HG03521 (cell line): ENCODE data around the gene ITGB1BP1.
A peak's percentile ranks its signal among the peaks of the same experiment; 100 is the strongest.

Source experiments
- ATAC-seq: cut with Tn5 transposase; IDR thresholded peaks from one replicate; pipeline ENCODE4 v1.9.1; 2021; ENCODE audit warnings: mild to moderate bottlenecking, moderate library complexity; ENCODE audit not compliant: unreplicated experiment

ITGB1BP1 gene, protein sequence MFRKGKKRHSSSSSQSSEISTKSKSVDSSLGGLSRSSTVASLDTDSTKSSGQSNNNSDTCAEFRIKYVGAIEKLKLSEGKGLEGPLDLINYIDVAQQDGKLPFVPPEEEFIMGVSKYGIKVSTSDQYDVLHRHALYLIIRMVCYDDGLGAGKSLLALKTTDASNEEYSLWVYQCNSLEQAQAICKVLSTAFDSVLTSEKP

GRCh38 chr2:9423100-9423921 is at the start of gene ITGB1BP1, which contains the start of gene CPSF3:
Gene ITGB1BP1 (minus strand): TSS chr2:9423528. CDS start chr2:9418697, 4,831 bp downstream.
Gene CPSF3 (plus strand): TSS chr2:9423654. CDS start chr2:9423774, 120 bp downstream.
- ATAC-seq, result peak; percentile 78

GRCh38 chr2:9472511-9472910 is 49.2 kb upstream of the ITGB1BP1 start:
- no peak for ATAC-seq

DNA sequence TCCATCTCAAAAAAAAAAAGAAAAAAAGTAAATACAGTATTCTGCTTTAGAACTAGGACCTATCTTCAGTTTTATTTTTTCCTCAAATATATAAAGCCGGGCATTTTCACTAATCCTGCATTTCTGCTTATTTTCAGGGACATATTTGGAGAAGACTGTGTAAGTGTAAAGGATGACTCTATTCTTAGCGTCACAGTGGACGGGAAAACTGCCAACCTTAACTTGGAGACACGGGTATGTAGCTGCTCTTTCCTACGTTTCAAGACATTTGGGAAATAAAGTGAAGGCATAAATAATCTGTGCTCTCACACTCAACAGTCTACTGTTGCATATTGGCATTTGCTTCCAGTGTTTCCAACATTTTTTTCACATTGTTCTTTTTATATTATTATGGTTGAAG is 47.9 kb upstream of the ITGB1BP1 start:
- ATAC-seq, result no peak

GRCh38 chr2:9467687-9468086 is 44.4 kb upstream of the ITGB1BP1 start:
- ATAC-seq, result no peak

- no peak for ATAC-seq
Observed at GRCh38 chr2:9466147-9466683, 42.9 kb upstream of the ITGB1BP1 start.

- no peak for ATAC-seq
Observed at GRCh38 chr2:9465170-9465569, 41.8 kb upstream of the ITGB1BP1 start.

DNA sequence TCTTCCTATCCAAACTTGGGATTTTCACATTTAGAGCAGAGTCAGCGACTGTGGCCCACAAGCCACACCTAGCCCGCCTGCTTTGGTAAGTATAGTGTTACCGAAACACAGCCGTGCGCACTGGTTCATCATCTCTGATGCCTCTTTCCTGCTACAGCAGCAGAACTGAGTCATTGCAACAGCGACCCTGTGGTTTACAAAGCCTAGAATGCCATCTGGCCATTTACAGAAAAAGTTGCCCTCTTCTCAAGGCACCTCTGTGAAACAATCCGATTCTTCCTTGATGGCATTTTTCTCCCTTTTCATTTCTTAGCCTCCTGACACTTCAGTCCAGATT is 40.3 kb upstream of the ITGB1BP1 start:
- ATAC-seq, result no peak

DNA sequence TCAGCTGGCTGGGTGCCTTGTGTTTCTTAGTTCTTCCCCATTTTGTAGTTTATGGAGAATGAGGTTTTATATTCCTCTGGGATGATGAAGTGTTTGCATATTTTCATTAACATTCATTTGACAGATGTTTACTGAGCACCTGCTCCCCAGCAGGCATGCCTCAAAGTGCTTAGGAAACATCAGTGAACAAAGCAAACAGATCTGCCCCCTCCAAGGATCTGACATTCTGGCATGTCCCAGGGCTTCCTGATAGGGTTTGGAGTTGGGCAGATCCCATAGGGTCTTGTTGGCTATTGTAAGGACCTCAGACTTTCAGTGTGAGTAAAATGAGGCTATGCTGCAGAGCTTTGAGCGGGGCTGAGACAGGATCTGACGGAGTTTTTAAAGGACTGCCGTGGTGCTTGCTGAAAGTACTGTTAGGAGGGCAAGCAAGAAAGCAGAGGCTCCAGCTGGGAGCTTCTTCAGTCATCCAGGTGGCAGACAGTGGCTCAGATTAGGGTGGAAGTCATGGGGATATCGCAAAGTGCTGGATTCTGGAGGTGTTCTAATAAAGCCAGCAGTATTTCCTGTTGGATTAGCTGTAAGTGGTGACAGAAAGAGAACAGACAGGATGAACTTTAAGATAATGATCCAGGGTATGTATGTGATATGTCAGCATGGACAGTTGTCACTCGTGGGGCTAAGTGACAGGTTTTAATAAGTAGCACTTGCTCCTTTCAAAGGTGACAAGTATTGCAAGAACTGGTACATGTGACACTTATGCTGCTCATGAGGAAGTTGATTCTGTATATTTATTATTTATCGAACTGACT is 39.8 kb upstream of the ITGB1BP1 start:
- ATAC-seq, result no peak

- ATAC-seq, result no peak
Observed at GRCh38 chr2:9462313-9462712, 39.0 kb upstream of the ITGB1BP1 start.

GRCh38 chr2:9461079-9461478 is 37.8 kb upstream of the ITGB1BP1 start:
- ATAC-seq, result no peak

DNA sequence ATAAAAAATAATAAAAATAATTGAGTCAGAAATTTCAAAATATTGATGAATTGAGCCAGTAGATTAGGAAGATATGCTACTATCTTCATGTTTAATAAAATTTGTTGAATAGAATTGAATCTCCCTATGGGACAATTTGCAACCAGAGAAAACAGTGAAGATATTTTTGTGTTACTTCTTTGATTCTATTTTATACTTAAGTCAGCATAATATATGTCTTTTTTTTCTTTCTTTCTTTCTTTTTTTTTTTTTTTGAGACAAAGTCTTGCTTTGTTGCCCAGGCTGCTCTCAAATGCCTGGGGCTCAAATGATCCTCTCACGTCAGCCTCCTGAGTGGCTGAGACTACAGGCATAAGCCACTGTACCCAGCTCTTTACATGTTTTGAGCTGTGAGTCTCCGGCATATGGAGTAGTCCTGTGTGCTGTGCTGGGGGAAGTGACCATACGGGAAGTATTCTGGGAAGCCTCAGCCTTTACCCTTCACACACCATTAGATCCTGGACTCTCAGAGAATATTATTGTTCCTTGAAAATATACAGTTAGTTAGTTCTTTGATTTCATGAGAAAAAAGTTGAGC is 37.2 kb upstream of the ITGB1BP1 start:
- no peak for ATAC-seq

- no peak for ATAC-seq
Observed at GRCh38 chr2:9451231-9451630, 27.9 kb upstream of the ITGB1BP1 start.

DNA sequence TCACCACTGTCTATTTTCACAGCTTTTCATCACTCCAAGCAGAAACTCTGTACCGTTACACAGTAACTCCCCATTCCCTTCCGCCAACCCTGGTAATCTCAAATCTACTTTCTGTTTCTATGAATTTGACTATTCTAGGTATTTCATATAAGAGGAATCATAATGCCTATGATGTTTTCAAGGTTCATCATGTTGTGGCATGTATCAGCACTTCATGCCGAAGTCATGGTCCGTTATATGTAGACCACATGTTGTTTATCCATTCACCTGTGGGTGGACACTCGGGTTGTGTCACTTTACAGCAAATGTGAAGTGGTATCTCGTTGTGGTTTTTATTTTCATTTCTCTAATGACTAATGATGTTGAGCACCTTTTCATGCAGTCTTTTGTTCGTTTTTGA is 21.8 kb upstream of the ITGB1BP1 start:
- no peak for ATAC-seq

GRCh38 chr2:9443526-9443925 is 20.2 kb upstream of the ITGB1BP1 start:
- no peak for ATAC-seq

GRCh38 chr2:9441556-9441955 is 18.2 kb upstream of the ITGB1BP1 start:
- no peak for ATAC-seq

DNA sequence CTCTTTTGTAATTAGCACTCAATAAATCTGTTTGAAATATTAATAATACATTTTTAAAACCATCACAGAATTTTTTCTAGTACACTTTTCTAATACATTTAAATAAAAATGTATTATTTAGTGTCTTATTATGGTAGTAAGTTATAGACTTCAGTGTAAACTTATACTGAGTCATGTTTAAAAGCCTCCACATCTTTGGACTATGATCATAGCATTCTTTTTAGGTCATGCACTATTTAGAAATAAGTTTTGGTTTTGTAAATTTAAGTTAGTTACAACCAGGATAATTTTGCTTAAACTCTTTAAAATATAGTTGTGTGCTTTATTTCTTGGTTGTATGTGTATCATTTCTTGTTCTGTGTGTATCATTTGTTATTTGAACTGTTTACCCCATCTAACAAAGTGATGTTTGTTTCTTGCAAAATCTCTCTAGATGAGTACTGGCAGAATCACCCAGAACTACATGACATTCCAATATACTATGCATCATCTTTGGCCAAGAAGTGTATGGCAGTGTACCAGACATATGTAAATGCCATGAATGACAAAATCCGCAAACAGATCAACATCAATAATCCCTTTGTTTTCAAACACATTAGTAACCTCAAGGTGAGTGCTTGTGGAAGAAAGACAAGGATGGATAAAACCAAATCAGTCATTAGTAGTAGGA is 16.9 kb upstream of the ITGB1BP1 start:
- no peak for ATAC-seq

DNA sequence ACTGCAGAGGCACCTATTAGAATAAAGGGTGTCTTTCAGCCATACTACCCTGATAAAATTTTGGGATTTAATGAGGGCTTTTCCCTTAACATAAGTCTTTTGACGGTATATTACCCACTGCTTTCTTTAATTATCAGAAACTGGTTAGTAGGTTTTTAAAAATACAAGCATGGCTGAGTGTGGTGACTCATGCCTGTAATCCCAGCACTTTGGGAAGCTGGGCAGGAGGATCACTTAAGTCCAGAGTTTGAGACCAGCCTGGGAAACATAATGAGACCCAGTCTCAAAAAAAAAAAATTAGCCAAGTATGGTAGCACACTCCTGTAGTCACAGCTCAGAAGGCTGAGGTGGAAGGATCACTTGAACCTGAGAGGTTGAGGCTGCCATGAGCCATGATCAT is 16.2 kb upstream of the ITGB1BP1 start:
- no peak for ATAC-seq

DNA sequence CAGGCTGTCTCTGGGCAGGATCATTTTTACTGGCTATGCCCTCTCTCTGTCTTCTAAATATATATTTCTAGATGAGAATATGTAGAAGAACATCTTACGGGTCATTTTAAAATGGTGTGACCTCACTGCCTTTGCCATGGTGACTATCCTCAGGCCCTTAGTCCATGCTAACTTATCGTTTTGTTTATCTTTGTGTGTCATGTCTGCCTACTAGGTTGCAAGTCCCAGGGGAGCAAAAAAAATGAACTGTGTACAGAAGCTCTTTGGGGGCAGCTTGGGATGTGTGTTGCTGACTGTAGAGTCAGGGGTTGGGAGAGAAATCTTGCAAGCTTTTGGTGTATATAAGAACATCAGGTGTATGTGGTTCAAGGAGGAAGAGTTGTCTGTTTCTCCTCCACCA is 11.2 kb upstream of the ITGB1BP1 start:
- ATAC-seq, result no peak

- no peak for ATAC-seq
Observed at GRCh38 chr2:9430316-9431293, 7.3 kb upstream of the ITGB1BP1 start.
